Erythroblast (primary cell): ENCODE measurements around the gene MTREX.

ENCODE experiments used
- GATA1 ChIP-seq: IDR thresholded peaks from 2 replicates; pipeline ENCODE4 v1.6.1; 2011; ENCODE audit warnings: low read depth, mild to moderate bottlenecking, control low read depth, low read length, moderate library complexity
- POLR2A ChIP-seq: IDR thresholded peaks from 2 replicates; pipeline ENCODE4 v1.6.1; 2011; ENCODE audit warnings: mild to moderate bottlenecking, low read length

DNA sequence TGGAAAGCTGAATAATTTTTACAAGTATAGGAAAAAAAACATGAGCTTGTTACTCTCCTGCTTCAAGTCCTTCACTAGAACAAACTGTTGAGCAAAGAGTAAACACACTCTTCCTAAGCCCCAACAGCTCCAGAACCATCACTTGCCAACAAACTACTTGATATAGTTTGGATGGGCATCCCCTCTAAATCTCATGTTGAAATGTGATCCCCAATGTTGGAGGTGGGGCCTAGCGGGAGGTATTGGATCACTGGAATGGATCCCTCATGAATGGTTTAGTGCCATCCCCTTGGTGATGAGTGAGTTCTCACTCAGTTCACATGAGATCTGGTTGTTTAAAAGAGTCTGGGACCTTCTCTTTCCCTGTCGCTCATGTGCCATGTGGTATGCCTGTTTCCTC, 144.2 kb downstream of the MTREX start:
- TF ChIP-seq POLR2A (no peak), GATA1 (no peak)
